Effector CD4-positive, alpha-beta T cell (primary cell): ENCODE results near the gene CALY.

Experiments
- DNase-seq: peaks from one replicate; pipeline ENCODE4 v3.0.0-alpha.2; 2020

Gene CALY

GRCh38 chr10:133350950-133351329, 14.2 kb upstream of the CALY start:
- no peak for DNase-seq

GRCh38 chr10:133350283-133350949, 13.7 kb upstream of the CALY start:
- no peak for DNase-seq

GRCh38 chr10:133349577-133350011, 12.9 kb upstream of the CALY start:
- DNase-seq, result no peak

- DNase-seq, result no peak
Measured at GRCh38 chr10:133349160-133349568, 12.5 kb upstream of the CALY start.

GRCh38 chr10:133347710-133348517, 11.2 kb upstream of the CALY start:
- DNase-seq, result no peak

GRCh38 chr10:133346413-133346812, 9.7 kb upstream of the CALY start:
- no peak for DNase-seq

GRCh38 chr10:133344236-133344635, 7.5 kb upstream of the CALY start:
- DNase-seq, result no peak

- DNase-seq, result no peak
Measured at GRCh38 chr10:133343558-133343957, 6.9 kb upstream of the CALY start.

- no peak for DNase-seq
Measured at GRCh38 chr10:133342942-133343341, 6.2 kb upstream of the CALY start.

- DNase-seq, result no peak
Measured at GRCh38 chr10:133341983-133342382, 5.3 kb upstream of the CALY start.

- no peak for DNase-seq
Measured at GRCh38 chr10:133339708-133340380, 3.1 kb upstream of the CALY start.

- no peak for DNase-seq
Measured at GRCh38 chr10:133338080-133339071, 1.7 kb upstream of the CALY start.

- DNase-seq, result no peak
Measured at GRCh38 chr10:133337370-133337725, 652 bp upstream of the CALY start.

- DNase-seq, result no peak
Measured at GRCh38 chr10:133336118-133336576, 549 bp downstream of the CALY start.

- DNase-seq, result peak; percentile 90
Measured at GRCh38 chr10:133335246-133336117, 1.2 kb downstream of the CALY start.

GRCh38 chr10:133334503-133335245, 2.0 kb downstream of the CALY start:
- DNase-seq, result no peak

- DNase-seq, result no peak
Measured at GRCh38 chr10:133332936-133333699, 3.6 kb downstream of the CALY start.

- peak; percentile 86 for DNase-seq
Measured at GRCh38 chr10:133329491-133330202, 7.0 kb downstream of the CALY start.
